GM18499 (cell line): ENCODE data around the gene PCBD1.
"Not testable (repeated sequence)": the region's sequence is repeated elsewhere in the genome, so short reads cannot be mapped to it uniquely, and the experiment has no call there.

Experiments
- ATAC-seq: cut with Tn5 transposase; IDR thresholded peaks from one replicate; pipeline ENCODE4 v1.9.1; 2021; ENCODE audit warnings: moderate number of reproducible peaks; ENCODE audit not compliant: insufficient read depth, unreplicated experiment

The PCBD1 gene

GRCh38 chr10:70879207-70879606, 9.2 kb downstream of the PCBD1 start:
- no peak for ATAC-seq

- ATAC-seq = no peak
These were observed 14.3 kb downstream of the PCBD1 start for GRCh38 chr10:70874061-70874460.

GRCh38 chr10:70872291-70872690, 16.1 kb downstream of the PCBD1 start:
- ATAC-seq = no peak

GRCh38 chr10:70866424-70866823, 21.9 kb downstream of the PCBD1 start:
- ATAC-seq = no peak

- no peak for ATAC-seq
These were observed 23.4 kb downstream of the PCBD1 start for GRCh38 chr10:70864935-70865334.

GRCh38 chr10:70863470-70864160, 24.8 kb downstream of the PCBD1 start:
- no peak for ATAC-seq

GRCh38 chr10:70861495-70862197, 26.7 kb downstream of the PCBD1 start:
- not testable (repeated sequence) for ATAC-seq

GRCh38 chr10:70858759-70859158, 29.6 kb downstream of the PCBD1 start:
- no peak for ATAC-seq

GRCh38 chr10:70856454-70856853, 31.9 kb downstream of the PCBD1 start:
- ATAC-seq = no peak

- no peak for ATAC-seq
These were observed 34.9 kb downstream of the PCBD1 start for GRCh38 chr10:70853457-70853856.

GRCh38 chr10:70853038-70853437, 35.3 kb downstream of the PCBD1 start:
- no peak for ATAC-seq

- ATAC-seq = no peak
These were observed 36.5 kb downstream of the PCBD1 start for GRCh38 chr10:70851597-70852475.

GRCh38 chr10:70850097-70850496, 38.3 kb downstream of the PCBD1 start:
- ATAC-seq = no peak

GRCh38 chr10:70849582-70850016, 38.8 kb downstream of the PCBD1 start:
- ATAC-seq = no peak

GRCh38 chr10:70847659-70848360, 40.6 kb downstream of the PCBD1 start:
- no peak for ATAC-seq

GRCh38 chr10:70846795-70847194, 41.6 kb downstream of the PCBD1 start:
- no peak for ATAC-seq

- no peak for ATAC-seq
These were observed 42.5 kb downstream of the PCBD1 start for GRCh38 chr10:70845816-70846215.

- ATAC-seq = no peak
These were observed 43.1 kb downstream of the PCBD1 start for GRCh38 chr10:70845256-70845655.

GRCh38 chr10:70843776-70844489, 44.4 kb downstream of the PCBD1 start:
- ATAC-seq = no peak

- no peak for ATAC-seq
These were observed 45.0 kb downstream of the PCBD1 start for GRCh38 chr10:70843333-70843732.
